Hepatocyte (in vitro differentiated cells): ENCODE data around the gene RFNG. TPM values are rescaled to one million over a fixed set of nuclear protein-coding genes. Genes with fewer than 3 reads are reported as not detected.

Experiments used
- DNase-seq: peaks from one replicate; pipeline ENCODE4 v3.0.0-alpha.2; 2016; ENCODE audit warnings: low spot score
- H2AFZ ChIP-seq: fragments of 200-600 bp; sonication (generic); 2 replicates; pipeline ENCODE4 v1.6.0; 2016; ENCODE audit warnings: antibody characterized with exemption, mild to moderate bottlenecking
- H3K27ac ChIP-seq: fragments of 200-600 bp; sonication (generic); 2 replicates; pipeline ENCODE4 v1.5.1; 2016; ENCODE audit warnings: mild to moderate bottlenecking
- H3K27me3 ChIP-seq: fragments of 200-600 bp; sonication (generic); 2 replicates; pipeline ENCODE4 v1.6.1; 2016
- H3K36me3 ChIP-seq: fragments of 200-600 bp; sonication (generic); replicated peaks from 2 replicates; pipeline ENCODE4 v1.5.1; 2016; ENCODE audit warnings: low read depth; ENCODE audit not compliant: insufficient read depth
- H3K4me1 ChIP-seq: fragments of 200-600 bp; sonication (generic); 2 replicates; pipeline ENCODE4 v1.5.1; 2016; ENCODE audit warnings: mild to moderate bottlenecking, moderate library complexity; ENCODE audit not compliant: insufficient read depth
- H3K4me2 ChIP-seq: fragments of 200-600 bp; sonication (generic); 2 replicates; pipeline ENCODE4 v1.6.0; 2016
- H3K4me3 ChIP-seq: fragments of 200-600 bp; sonication (generic); 2 replicates; pipeline ENCODE4 v1.5.1; 2016; ENCODE audit warnings: mild to moderate bottlenecking
- H3K79me2 ChIP-seq: fragments of 200-600 bp; sonication (generic); 2 replicates; pipeline ENCODE4 v1.6.0; 2017; ENCODE audit warnings: mild to moderate bottlenecking
- H3K9me2 ChIP-seq: fragments of 200-600 bp; sonication (generic); replicated peaks from 2 replicates; pipeline ENCODE4 v1.6.0; 2017; ENCODE audit warnings: mild to moderate bottlenecking; ENCODE audit not compliant: insufficient read depth
- H3K9me3 ChIP-seq: fragments of 200-600 bp; sonication (generic); 2 replicates; pipeline ENCODE4 v1.5.1; 2016; ENCODE audit warnings: low read depth, mild to moderate bottlenecking
- H4K20me1 ChIP-seq: fragments of 200-600 bp; sonication (generic); 2 replicates; pipeline ENCODE4 v1.6.0; 2016; ENCODE audit warnings: mild to moderate bottlenecking; ENCODE audit not compliant: insufficient read depth, poor library complexity, severe bottlenecking
- CTCF ChIP-seq: fragments of 200-600 bp; sonication (generic); IDR thresholded peaks from 2 replicates; pipeline ENCODE4 v1.5.1; 2016; ENCODE audit warnings: antibody characterized with exemption, mild to moderate bottlenecking; ENCODE audit not compliant: poor library complexity
- EZH2 ChIP-seq: fragments of 200-600 bp; sonication (generic); IDR thresholded peaks from 2 replicates; pipeline ENCODE4 v1.6.1; 2016; ENCODE audit warnings: antibody characterized with exemption, mild to moderate bottlenecking, borderline replicate concordance
- EZH2phosphoT487 ChIP-seq: fragments of 200-600 bp; sonication (generic); IDR thresholded peaks from one replicate; pipeline ENCODE4 v1.6.1; 2018; ENCODE audit warnings: antibody characterized with exemption, mild to moderate bottlenecking, low read depth, moderate library complexity; ENCODE audit not compliant: unreplicated experiment, severe bottlenecking
- WGBS: methylation state at CpG from one replicate; pipeline ENCODE4 v1.1.6; 2016; ENCODE audit warnings: low lambda C conversion rate; ENCODE audit errors: missing lambda C conversion rate; 5-methylcytosine and 5-hydroxymethylcytosine counted together
- polyA plus RNA-seq: library from polyadenylated mRNA; unstranded; fragments of >200 nt; fragmentation: Nextera tagmentation; extraction: Ambion mirVana; gene quantifications from 2 replicates; pipeline ENCODE4 v1.2.1, GENCODE V29; 2016
- total RNA-seq: library from RNA; depleted of rRNA; stranded (reverse); fragments of >200 nt; gene quantifications from 2 replicates; pipeline ENCODE4 v1.2.3, GENCODE V29; 2014

RFNG gene
- total and polyA plus RNA-seq, 2 experiments from 2014 or later: 43.2 to 109 TPM

- no peak for TF ChIP-seq CTCF
- TF ChIP-seq EZH2: no peak
- no peak for TF ChIP-seq EZH2phosphoT487
- Histone ChIP-seq H2AFZ (no peak overlapping the region), H3K27me3 (no peaks in the 10 kb centered on the region), H3K9me2 (no peaks in the 10 kb centered on the region), H3K4me3 (no peak overlapping the region), H3K36me3 (no peaks in the 10 kb centered on the region), H3K4me2 (peak overlapping the region; percentile 98), H3K27ac (no peak overlapping the region), H3K4me1 (peaks cover 27% of the 10 kb centered on the region), H3K79me2 (peaks cover 71% of the 10 kb centered on the region), H4K20me1 (peaks cover 64% of the 10 kb centered on the region), H3K9me3 (no peaks in the 10 kb centered on the region)
- WGBS: 92% methylated on average over 33 of the region's 37 CpGs
- DNase-seq: no peak
Observed at GRCh38 chr17:82094931-82095776, 43.5 kb upstream of the RFNG start.

- Histone ChIP-seq H3K4me3 (no peak overlapping the region), H3K9me3 (no peaks in the 10 kb centered on the region), H3K36me3 (no peaks in the 10 kb centered on the region), H3K4me2 (no peak overlapping the region), H3K79me2 (peaks cover 59% of the 10 kb centered on the region), H3K4me1 (peaks cover 15% of the 10 kb centered on the region), H3K9me2 (no peaks in the 10 kb centered on the region), H3K27ac (no peak overlapping the region), H3K27me3 (no peaks in the 10 kb centered on the region), H2AFZ (no peak overlapping the region), H4K20me1 (peaks cover 76% of the 10 kb centered on the region)
- no peak for DNase-seq
- WGBS: 97% methylated on average over 32 of the region's 40 CpGs
- TF ChIP-seq EZH2phosphoT487 (no peak), EZH2 (no peak), CTCF (no peak)
Observed at GRCh38 chr17:82092995-82093751, 41.6 kb upstream of the RFNG start.

GRCh38 chr17:82092628-82092994 lies 41.0 kb upstream of the RFNG start:
- no peak overlapping the region for H2AFZ ChIP-seq
- no peak for TF ChIP-seq EZH2
- TF ChIP-seq EZH2phosphoT487: no peak
- TF ChIP-seq CTCF: no peak
- WGBS: 100% methylated on average over 1 of the region's 20 CpGs
- H3K9me2 ChIP-seq: no peaks in the 10 kb centered on the region
- H3K27me3 ChIP-seq: no peaks in the 10 kb centered on the region
- peaks cover 78% of the 10 kb centered on the region for H4K20me1 ChIP-seq
- no peaks in the 10 kb centered on the region for H3K36me3 ChIP-seq
- H3K4me1 ChIP-seq: peaks cover 15% of the 10 kb centered on the region
- peaks cover 56% of the 10 kb centered on the region for H3K79me2 ChIP-seq
- no peak for DNase-seq
- H3K4me3 ChIP-seq: no peak overlapping the region
- H3K4me2 ChIP-seq: no peak overlapping the region
- H3K27ac ChIP-seq: no peak overlapping the region
- no peaks in the 10 kb centered on the region for H3K9me3 ChIP-seq
